NCI-H2081 (cell line): ENCODE measurements around the gene RIN1.
A peak's percentile ranks its signal among the peaks of the same experiment; 100 is the strongest.
"Not testable (repeated sequence)": the region's sequence is repeated elsewhere in the genome, so short reads cannot be mapped to it uniquely, and the experiment has no call there.

Experiments used
- DNase-seq, 2 experiments: peaks; one replicate each; lab custom pipeline; 2025; lab: John Stamatoyannopoulos, UW

RIN1 gene

DNA sequence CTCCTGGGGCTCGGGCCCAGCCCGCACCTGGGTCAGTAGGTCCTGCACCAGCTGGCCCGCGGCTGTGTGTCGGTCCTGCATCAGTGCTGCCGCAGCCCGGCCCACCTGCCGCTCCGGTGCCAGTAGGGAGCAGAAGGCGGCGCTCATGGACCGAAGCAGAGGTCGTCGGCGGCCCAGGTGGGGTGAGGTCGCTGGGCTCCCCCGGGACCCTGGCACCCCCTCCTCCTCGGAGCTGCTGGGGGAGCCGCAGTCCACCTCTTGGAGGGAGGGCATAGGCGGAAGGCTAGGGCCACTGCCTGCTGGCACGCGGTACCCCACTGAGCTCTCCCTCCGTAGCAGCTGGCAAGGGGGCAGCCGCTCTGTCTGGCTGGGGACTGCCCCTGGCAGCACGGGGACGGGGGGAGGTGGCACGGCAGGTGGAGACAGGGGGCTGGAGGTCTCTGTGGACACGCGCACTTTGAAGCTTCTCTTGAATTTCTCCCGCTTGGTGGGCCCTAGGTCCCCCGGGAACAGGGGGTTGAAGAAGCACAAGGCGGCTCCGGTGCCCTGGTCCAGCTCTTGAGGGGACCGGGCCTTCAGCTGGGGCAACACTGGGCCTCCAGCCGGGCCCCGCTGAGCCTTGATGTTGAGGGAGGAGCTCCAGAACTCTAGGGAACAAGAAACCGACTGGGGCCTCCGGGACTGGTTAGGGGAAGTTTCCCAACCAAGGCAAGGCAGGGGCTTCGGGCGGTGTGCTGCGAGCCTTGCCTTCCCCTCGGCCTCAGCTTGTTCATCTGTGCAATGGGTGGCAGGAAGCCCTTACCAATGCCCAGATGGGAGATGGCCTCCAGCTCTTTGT, 1.4 kb downstream of the RIN1 start:
- no peak for DNase-seq

DNA sequence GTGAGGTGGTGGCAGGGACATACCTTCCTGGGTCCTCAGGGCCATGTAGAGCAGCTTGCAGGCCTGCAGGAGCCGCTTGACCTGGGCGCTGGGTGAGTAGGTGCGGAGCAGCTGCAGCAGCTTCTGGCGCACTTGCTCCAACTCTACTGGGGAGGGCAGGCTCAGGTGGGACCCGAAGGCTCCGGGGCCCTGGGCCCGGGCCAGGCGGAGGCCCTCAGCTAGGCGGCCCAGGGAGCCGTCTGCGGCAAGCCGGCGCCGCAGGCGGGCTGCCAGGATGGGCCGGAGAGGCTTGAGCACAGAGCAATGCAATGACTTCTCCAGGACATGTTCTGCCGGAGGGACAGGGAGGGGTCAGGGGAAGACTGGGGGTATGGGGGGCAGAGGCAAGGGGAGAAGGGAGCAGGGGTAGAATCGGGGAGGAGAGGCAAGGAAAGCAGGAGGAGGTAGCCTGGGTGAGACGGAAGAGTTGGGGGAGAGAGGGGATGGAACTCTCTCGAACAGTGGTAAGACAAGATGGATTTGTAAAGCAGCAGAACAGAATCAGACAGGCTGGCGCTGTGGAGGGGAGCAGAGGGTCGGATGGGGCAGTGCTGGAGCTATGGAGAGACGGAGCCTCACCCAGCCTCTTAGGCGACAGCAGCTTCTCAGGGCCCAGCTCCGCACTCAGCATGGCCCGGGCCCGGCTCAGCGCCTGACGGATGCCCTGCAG, 2.2 kb downstream of the RIN1 start:
- DNase-seq = no peak

DNA sequence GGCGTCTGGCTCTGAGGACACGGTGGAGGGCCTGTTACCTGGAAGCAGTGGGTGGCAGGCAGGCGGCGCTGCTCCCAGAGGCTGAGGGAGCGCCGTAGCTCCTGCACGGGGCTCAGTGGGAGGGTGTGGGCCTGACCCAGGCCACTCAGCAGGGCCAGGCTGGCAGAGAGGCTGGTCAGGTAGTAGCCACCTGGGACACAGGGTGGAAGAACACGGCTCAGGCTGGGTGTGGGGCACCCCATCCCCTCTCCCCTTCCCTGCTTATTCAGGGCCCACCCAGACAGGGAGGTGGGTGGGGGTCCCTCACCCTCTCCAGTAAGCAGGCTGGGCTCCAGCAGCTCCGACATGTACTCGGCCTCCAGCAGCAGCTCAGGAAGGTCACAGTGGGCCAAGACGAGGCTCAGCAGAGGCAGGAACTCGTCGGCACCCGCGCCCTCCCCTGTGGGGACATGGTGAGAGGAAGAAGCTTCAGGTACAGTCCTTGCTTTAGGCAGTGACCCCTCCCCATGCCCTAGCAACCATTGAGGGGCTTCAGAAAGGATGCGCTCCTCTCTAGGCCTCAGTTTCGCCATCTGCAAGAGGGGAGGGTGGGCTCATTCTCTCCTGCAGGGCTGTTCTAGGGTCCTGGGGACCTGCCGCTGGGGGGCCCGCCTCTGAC, 2.9 kb downstream of the RIN1 start:
- no peak for DNase-seq

DNA sequence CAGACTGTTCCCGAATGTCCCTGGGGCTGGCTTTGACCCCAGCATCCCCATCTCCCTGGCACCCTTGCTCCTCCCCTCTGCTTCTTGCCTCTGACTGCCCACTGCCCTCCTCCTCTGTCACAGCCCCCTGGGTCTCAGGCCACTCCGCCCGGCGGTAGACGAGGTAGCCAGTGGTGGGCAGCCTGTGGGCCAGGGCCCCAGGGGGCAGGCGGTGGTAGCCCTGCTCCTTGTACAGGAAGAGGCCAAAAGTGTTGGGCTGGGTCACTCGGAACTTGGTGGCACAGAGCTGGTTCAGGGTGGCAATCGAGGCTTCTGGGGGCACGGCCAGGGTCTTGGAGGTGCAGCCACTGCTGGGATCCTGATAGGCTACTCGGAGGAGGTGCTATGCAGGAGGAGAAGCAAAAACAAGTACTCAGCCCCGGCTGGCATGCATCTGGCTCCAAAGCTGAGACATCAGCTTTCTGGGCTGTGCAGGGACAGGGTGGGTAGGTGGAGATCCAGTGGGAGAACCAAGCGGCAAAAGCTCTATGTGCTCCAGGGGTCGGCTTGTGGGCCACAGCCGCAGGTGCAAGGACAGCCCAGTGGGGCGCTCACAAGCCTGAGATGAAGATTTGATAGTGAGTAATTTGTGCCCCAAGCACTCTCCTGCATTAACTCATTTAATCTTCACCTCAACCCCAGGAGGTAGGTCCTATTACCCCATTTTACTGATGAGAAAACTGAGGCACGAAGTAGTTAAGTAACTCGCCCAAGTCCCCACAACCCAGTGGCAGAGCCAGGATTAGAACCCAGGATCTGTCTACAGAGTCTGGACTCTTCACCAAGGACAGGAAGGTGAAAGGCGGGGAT, 3.6 kb downstream of the RIN1 start:
- DNase-seq = no peak

DNA sequence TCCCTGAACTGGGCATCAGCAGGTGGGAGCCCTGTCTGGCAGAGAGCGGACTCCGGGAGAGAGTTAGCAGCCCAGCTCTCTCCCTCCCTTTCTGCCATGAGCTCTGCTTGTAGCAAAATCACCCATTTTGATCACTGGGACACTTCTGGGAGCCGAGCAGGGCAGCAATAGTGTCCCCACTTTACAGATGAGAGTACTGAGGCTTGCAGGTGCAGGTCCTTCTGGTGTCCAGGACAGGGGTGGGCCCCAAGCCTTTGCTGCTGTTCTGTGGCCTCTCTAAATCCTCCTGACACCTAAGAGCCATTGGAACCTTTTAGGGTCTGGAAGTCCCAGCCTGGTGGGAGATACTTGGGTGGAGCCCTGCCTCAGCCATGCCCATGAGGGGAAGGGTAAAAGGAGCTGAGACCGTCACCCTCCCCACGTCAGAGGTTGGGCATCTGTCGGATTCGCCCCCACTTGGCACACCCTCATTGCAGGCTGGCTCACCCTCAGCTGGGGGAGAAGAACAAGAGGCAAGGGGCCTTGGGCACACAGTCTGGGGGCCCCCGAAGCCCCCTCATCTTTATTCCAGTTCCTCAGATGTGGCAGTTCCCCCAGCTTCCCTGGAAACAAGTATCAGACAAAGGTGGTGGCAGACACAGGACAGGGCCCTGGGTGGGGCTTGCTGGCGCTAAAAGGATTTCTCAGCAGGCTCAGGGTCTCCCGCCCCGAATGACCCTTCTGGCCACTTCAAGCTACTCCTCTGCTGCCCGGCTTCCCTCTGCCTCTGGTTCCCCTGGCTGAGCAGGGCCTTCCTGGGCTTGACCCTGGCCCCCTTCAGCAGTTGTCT, 4.5 kb downstream of the RIN1 start:
- no peak for DNase-seq

DNA sequence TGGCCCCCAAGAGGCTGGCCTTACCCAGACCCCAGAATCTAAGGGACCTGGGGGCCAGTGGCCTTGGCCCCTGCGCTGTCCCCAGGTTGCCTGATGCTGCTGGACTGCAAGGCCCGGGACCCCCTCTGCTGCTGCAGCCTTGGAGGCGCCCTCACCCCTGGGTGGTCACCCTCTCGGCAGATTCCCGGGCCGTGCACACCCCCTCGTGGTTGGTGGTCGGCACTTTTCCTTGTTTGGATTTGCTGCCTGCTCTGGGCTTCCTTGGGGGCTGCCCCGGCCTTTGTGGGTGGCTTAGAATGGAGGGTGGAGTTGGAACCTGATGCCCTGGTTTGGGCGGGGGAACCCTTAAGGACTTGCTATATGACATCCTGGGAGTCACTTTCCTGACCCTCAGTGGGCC, 5.3 kb downstream of the RIN1 start:
- DNase-seq = no peak

DNA sequence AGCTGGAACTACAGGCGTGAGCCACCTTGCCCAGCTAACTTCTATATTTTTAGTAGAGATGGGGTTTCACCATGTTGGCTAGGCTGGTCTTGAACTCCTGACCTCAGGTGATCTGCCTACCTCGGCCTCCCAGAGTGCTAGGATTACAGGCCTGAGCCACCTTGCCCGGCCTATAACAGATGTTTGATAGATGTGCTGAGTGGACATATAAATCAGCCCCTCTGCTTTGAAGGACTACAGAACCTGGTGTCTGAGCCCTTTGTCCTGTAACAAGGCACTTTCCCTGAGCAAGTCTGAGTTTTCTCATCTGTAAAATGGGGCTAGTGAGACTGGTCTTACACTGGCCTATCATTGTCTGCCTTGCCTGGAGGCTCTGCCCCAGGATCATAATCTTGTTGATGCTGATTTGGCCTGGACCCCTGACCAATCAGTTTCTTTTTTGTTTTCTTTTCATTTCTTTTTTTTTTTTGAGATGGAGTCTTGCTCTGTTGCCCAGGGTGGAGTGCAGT, 7.0 kb downstream of the RIN1 start:
- DNase-seq = no peak

DNA sequence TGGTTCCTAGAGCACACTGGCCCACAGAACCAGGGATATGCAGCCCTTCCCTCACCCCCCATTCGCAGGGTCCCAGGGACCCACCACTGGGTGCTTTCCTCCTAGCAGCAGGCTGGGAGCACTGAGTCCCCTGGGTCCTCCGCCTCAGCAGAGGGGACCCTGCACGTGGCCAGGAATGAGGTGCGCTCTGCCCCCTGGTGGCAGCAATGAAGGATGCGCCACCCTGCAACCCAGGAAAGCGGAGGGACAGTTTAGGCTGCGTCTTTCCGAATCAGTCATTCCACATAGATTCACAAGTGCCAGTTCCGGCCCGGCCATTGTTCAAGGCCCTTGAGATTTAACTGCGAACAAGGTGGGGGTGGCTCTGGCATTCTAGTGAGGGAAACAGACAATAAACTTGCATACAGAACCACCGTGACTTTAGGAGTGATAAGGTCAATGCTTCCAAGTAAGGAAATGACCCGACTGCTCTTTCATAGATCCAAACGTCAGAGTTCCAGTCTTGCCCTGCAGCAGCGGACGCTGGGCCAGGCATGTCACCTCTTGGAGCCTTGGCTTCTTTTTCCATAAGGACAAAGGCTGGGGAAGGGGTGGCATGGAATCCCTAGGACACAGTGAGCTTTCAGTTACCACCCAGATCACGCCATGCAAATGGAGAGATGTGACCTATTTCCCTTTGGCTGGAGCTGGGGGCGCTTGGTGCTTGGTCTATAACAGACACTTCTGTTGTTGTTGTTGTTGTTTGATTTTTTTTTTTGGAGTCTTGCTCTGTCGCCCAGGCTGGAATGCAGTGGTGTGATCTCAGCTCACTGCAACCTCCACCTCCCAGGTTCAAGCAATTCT, 7.7 kb downstream of the RIN1 start:
- DNase-seq = peak; percentile 59 to 73

DNA sequence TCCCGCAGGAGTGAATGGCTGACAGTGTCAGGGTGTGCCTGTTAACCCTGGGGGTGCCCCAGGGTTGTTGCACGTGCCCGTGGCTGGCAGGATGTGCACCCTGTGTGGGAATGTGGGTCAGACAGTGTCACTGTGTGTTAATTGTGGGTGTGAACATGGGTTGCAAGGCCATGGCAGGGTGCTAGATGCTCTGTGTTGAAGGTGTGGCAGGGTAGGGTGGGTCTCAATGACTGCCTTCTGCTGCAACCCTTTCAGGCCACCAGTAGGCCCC, 8.3 kb downstream of the RIN1 start:
- no peak for DNase-seq

DNA sequence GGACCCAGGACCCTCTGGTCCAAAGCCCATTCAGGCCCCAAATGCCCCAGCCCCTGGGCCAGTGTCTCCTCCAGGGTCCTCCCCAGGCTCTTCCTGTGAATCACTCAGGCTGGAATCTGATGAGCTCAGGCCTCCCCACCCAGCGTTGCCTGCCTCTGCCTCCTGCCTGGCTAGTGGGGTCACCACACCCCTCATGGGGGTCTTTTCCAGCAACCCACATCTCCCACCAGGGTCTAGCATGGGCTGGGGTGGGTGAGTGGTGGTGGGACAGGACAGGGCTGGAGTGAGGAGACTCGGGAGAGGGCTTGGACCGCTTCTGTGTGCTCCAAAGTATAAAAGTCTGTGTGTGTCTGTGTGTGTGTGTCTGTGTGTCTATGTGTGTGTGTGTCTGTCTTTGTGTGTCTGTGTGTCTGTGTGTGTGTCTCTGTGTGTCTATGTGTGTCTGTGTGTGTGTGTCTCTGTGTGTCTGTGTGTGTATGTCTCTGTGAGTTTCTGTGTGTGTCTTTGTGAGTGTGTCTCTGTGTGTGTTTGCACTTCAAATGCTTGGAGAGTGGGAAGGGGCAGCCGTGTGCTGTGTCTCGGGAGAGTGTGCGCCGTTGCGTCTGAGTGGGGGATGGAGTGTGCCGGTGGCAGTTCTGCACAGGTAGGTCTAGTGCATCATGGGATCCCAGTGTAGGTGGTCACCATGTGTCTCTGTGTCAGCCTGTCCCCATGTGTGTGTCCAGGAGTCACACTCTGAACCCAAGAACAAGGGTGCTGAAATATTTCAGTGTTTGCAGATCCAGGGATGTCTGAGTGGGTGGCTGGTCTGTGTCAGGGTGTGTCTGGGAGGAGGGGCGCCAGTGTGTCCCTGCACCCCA, 8.8 kb downstream of the RIN1 start:
- DNase-seq = no peak

DNA sequence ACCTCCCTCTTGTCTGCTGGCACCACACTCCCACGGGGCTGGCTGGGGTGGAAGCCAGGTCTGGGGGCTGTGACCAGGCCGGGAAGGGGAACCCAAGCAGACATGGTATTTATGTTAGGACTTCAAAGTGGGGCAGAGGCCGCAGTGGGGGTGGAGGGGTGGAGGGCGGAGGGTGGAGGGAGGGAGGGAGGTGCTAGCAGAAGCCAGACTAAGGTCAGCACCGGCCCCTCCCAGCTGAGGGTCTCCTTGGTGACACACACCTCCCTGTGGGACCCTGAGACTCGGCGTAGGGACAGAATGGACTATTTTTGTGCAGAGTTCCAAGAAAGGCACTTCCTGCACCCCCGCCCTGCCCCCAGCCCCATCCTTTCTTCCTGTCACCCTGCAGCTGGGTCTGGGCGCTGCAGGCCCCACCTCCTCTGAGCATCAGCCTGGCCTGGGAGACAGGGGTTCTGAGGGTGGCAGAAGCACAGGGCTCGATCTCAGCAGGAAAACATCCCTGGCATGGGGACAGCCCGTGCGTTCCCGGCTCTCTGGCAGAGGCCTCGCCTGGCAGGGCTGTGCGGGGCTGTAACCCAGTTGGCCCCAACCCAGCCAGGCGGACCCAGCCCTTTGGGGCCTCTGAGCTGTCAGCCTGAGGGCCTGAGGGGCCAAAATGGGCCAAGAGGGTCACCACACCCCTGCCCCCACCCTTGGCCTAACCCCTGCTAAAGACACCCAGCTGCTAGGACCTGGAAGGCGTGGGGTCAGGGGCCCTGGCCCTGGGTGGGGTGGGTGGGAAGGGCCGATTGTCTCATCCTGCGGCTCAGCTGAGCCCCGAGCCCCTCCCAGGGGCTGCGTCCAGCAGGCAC, 9.7 kb downstream of the RIN1 start:
- DNase-seq = no peak

DNA sequence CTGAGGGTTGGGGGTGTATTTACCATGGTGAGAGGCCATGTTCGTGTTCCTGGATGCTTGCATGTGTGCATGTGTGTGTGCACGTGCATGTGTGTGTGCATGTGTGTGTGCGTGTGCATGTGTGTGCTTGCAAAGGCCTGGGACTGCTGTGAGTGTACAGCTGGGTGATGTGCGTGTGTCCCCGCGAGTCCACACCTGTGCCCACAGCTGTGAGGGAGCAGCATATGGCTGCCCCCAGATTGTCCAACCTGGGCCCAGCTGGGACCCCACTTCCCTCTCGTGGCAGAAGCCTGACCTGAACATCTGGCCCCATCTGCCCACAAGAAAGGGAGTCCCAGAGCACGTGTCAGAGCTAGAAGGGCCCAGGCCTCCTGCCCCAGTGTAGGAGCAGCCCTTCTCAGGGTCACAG, 11.0 kb downstream of the RIN1 start:
- no peak for DNase-seq

DNA sequence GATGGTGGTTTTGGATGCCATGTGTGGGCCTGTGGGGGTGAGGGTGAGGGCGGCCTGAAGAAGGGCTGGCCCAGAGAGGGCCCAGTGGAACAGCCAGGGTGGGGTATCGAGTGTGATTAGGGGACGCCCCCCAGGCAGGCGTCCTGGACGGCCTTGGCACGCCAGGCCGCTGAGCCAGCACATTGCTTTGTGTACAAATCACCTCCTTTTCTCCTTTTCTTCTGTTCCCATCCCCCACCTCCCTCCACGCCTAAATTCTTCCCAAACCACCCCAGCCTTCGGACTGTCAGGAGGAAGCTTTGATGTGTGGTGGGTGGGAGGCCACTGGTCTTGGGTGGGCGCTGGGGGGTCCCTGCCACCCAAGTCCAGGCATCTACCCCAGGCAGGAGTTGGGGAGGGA, 11.6 kb downstream of the RIN1 start:
- DNase-seq = no peak

DNA sequence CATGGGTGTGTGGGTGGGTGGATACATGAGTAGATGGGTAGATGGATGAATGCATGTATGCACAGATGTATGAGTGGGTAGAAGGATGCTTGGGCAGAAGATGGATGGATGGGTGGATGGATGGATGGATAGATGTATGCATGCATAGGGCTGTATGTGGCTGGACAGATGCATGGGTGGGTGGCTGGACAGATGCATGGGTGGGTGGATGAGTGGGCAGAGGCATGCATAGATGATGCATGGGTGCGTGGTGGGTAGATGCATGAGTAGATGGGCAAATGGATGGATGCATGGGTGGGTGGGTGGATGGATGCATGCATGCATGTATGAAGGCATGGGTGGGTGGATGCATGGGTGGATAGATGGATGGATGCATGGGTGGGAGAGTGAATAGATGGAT, 12.6 kb downstream of the RIN1 start:
- no peak for DNase-seq

DNA sequence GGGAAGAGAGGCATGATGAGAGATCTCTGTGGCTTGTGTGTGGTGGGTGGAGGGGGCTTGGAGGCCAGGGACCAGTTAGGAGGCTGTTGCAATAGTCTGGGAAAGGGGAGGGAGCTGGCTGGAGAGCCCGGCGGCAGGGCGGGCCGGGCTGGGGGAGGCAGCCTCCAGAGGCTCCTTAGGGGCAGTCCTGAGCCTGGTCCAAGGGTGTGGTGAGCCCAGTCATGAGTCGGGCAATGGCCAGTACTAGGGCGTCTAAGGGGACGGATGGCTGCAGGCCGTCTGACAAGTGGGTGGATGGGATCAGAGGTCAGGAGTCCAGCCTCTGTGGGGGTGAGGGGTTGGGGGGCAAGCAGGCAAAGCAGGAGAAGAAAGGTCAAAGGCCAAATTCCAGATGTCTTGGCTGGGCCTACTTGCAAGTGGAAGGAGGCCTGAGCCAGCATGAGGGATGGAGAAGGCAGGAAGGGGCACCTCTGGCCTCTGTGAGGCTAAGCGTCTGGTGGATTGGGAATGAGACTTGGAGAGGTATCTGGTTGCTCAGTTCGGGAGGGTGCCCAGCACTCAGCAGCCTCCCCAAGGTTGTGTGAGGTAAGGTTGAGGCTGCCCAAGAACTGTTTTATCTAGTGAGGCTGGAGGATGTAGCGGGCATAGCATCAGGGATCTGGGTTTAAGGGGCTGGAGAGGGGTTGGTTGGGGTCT, 13.4 kb downstream of the RIN1 start:
- no peak for DNase-seq

DNA sequence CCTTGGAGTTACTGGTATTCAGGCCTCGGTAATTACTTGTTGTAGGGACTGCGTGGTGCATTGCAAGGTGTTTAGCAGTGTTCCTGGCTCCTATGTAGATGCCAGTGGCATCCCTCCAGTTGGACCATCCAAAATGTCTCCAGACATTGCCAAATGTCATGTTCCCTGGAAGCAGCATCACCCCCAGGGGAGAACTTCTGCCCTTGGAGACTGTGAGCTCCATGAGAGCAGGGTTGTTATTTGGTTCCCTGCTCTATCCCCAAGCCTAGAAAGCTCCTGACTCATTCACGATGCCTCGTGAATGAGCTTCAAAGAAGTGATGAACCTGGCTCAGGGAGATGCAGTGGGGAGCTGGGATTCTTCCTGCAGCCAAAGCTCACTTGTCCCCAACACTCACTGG, 14.6 kb downstream of the RIN1 start:
- no peak for DNase-seq

DNA sequence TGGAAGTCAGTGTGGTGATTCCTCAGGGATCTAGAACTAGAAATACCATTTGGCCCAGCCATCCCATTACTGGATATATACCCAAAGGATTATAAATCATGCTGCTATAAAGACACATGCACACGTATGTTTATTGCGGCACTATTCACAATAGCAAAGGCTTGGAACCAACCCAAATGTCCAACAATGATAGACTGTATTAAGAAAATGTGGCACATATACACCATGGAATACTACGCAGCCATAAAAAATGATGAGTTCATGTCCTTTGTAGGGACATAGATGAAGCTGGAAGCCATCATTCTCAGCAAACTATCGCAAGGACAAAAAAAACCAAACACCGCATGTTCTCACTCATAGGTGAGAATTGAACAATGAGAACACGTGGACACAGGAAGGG, 15.5 kb downstream of the RIN1 start:
- not testable (repeated sequence) for DNase-seq

DNA sequence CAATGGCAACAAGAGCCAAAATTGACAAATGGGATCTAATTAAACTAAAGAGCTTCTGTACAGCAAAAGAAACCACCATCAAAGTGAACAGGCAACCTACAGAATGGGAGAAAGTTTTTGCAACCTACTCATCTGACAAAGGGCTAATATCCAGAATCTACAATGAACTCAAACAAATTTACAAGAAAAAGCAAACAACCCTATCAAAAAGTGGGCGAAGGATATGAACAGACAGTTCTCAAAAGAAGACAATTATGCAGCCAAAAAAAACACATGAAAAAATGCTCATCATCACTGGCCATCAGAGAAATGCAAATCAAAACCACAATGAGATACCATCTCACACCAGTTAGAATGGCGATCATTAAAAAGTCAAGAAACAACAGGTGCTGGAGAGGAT, 15.9 kb downstream of the RIN1 start:
- not testable (repeated sequence) for DNase-seq
